HL-60/S4 treated with phorbol 12-myristate 13-acetate at 8.2 ng/mL for 4 days and 3 days (cell line): ENCODE data around the gene MYO1A.

Source experiments
- in situ Hi-C: fragments of 300-500 bp; cut with MboI; formaldehyde crosslinking; loops from 2 replicates; pipeline ENCODE4 v1.15.0; 2022; ENCODE audit warnings: low sequenced_read_pairs

Gene MYO1A

DNA sequence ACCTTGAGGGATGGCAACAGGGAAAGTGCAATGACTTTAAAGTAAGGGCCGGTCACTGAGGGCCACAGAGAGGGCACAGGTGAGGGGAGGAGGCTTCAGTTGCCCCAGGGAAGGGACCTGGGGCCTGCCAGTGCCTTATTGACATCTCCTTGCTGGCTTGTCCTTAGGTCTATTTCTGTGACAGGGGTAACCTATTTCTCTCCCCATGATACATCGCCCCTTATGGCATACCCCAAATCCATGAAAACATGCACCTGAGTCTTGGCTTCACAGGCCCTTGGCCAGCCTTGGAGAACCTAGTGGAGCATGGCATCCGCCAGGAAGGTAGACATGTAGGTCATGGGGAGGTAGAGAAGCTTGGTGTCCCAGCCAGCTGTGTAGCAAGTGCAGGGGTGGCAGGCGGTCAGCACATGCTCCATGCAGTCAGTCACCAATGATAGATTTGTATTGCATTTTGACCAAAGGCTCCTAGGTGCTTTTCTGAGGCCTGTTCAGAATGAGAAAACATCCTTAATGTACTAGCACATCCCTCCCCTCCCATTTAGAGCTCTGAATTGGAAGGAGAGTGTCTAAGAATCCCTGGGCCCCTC is 68.9 kb downstream of the MYO1A start:
- in situ Hi-C loops, result loop anchor here (10.0 kb wide), 1 partner anchor 146 kb away; no protein-coding TSS in a partner anchor

DNA sequence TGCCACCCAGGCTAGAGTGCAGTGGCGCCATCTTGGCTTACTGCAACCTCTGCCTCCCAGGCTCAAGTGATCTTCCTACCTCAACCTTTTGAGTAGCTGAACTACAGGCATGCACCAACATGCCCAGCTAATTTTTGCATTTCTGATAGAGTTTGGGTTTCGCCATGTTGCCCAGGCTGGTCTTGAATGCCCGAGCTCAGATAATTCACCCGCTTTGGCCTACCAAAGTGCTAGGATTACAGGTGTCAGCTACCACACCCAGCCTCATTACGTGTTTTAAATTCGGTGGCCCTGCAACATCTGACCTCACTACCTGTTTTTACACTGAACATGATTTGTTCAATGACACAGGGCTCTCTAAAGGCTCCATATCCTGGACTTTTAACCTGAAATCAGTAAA is 69.7 kb downstream of the MYO1A start:
- in situ Hi-C loops, result loop anchor here (10.0 kb wide), 1 partner anchor 145 kb away; no protein-coding TSS in a partner anchor

DNA sequence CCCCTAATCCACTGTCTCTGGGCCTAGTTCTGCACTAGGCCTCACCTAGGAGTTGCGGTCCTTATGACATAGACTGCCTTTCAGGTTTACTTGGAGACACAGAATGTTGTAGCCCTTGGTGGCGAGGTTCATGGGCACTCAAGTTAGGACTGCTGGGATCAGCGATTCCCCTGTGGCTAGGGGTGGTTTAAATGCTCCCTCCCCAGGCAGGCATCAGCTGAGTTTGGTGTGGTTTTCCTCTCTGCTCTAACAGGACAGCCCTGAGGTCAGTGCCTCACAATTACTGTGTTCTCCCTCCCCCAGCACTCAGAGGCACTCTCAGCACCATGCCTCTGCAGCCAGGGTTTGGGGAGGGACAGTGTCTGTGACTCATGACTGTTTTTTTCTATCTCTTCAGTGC is 70.3 kb downstream of the MYO1A start:
- in situ Hi-C loops, result loop anchor here (10.0 kb wide), 1 partner anchor 145 kb away; no protein-coding TSS in a partner anchor
